ENCODE measurements around the gene CLSTN2. TPM values are rescaled to one million over a fixed set of nuclear protein-coding genes. Genes with fewer than 3 reads are reported as not detected.

Gene CLSTN2
- total and polyA plus RNA-seq, 9 donors: 28.9 to 263 (median 134) TPM

- H3K36me3 ChIP-seq: no peaks in the 10 kb centered on the region
- H3K4me3 ChIP-seq: no peak overlapping the region
- TF ChIP-seq CTCF (IDR thresholded peaks at IDR 0.05) (no peak), EP300 (IDR thresholded peaks at IDR 0.05) (no peak), POLR2A (IDR thresholded peaks at IDR 0.05) (no peak)
- peaks cover 4% of the 10 kb centered on the region for H3K4me1 ChIP-seq (ENCODE audit: insufficient read depth)
- no peaks in the 10 kb centered on the region for H3K27me3 ChIP-seq
- WGBS, 3 donors: 86 to 89% (median 88%) methylated on average over 1 of the region's 1 CpG
- intact Hi-C loops (cut with DNase I): no loop called here
- DNase-seq: no peak
- H3K27ac ChIP-seq: no peak overlapping the region
- no peaks in the 10 kb centered on the region for H3K9me3 ChIP-seq
Measured at GRCh38 chr3:140376136-140376889, 441.3 kb downstream of the CLSTN2 start.

GRCh38 chr3:140377644-140378043, 442.7 kb downstream of the CLSTN2 start:
- Histone ChIP-seq H3K27ac (no peak overlapping the region), H3K27me3 (no peaks in the 10 kb centered on the region), H3K36me3 (no peaks in the 10 kb centered on the region), H3K9me3 (no peaks in the 10 kb centered on the region), H3K4me3 (no peak overlapping the region), H3K4me1 (ENCODE audit: insufficient read depth) (peaks cover 8% of the 10 kb centered on the region)
- 75 to 94% (median 89%) methylated on average over 1 of the region's 1 CpG for WGBS, 3 donors
- intact Hi-C loops (cut with DNase I): no loop called here
- no peak for DNase-seq
- no peak for TF ChIP-seq EP300 (IDR thresholded peaks at IDR 0.05)
- no peak for TF ChIP-seq CTCF (IDR thresholded peaks at IDR 0.05)
- no peak for TF ChIP-seq POLR2A (IDR thresholded peaks at IDR 0.05)

DNA sequence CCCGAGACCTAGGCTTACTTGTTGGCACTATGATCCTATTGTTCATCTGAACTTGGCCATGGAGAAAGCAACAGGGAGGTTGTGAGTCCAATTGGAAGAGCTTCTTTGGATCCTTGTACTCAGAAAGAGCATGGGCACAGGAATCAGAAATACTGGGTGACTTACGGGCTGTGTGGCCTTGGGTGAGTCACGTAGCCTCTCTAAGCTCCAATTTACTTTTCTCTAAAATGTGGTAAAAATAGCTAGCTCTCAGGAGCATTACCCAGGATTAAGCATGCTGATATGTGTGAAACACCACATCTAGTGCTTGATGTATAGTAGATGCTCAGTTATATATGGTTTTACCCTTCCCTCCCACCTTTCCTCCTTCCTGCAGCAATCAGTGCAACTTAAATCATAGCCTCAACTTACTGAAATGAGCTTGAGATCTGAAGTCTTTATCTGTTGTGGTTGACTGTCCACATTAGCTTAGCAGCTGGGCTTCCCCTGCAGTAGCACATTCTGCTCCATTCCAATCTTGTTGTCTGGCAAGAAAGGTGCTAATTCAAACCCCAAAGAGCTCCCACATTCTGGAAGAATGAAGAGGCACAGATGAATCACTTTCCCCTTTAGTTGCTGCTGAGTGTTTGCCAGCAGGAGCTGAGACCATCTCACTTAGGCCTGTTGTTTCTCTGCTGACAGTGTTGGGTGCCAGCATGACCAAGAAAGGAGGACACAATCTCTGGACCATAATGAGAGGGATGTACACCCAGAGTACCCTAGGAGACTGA, 443.8 kb downstream of the CLSTN2 start:
- Histone ChIP-seq H3K36me3 (no peaks in the 10 kb centered on the region), H3K27me3 (no peaks in the 10 kb centered on the region), H3K9me3 (no peaks in the 10 kb centered on the region), H3K4me3 (no peak overlapping the region), H3K4me1 (ENCODE audit: insufficient read depth) (peaks cover 10% of the 10 kb centered on the region), H3K27ac (no peak overlapping the region)
- DNase-seq: no peak
- WGBS, 3 donors: 18 to 24% (median 19%) methylated on average over 3 of the region's 3 CpGs
- intact Hi-C loops (cut with DNase I): no loop called here
- no peak for TF ChIP-seq POLR2A (IDR thresholded peaks at IDR 0.05)

DNA sequence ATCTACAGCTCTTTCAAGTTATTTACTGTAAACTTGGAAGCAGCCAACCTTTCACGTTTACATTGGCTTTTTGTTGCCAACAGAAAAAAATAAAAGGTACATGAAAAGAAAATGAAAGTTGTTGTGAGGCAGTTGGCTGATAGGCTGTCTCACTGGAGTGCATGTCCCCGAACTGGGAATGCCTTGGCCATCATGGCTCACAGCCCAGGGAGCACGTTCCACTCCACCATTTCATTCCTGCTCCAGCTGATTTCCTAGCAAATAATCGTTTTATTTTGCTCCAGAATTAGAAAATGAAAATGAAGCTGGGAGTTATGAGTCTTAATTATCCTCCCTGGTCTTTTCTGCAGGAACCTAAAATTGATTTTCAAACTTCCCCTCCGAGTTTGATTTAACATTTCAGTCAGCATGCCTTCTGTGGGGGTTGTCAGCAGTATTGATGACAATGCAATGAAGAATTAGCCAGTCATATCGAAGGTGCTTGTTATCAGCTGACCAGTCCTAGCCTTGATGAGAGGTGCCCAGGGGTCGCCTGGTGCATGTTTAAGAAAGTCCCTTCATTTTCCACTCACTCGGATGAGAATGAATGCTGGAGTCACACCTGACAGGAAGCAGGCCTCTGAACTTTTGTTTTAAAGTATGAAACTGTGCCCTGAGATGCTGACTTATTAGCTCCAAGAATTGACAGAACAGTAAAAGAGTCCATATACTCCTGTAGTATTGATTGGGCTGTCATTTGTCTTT, 449.2 kb downstream of the CLSTN2 start:
- Histone ChIP-seq H3K27ac (peak overlapping the region in 1 of 2 donors; percentile 62), H3K27me3 (no peaks in the 10 kb centered on the region), H3K4me3 (no peak overlapping the region), H3K9me3 (no peaks in the 10 kb centered on the region), H3K36me3 (no peaks in the 10 kb centered on the region), H3K4me1 (ENCODE audit: insufficient read depth) (peaks cover 33% of the 10 kb centered on the region)
- no peak for TF ChIP-seq POLR2A (IDR thresholded peaks at IDR 0.05)
- TF ChIP-seq CTCF (IDR thresholded peaks at IDR 0.05): no peak
- TF ChIP-seq EP300 (IDR thresholded peaks at IDR 0.05): no peak
- intact Hi-C loops (cut with DNase I): no loop called here
- WGBS, 3 donors: 28 to 36% (median 29%) methylated on average over 8 of the region's 8 CpGs
- DNase-seq: peak; percentile 45 to 68 (median 56)
